Ascending aorta (tissue), 2 donors: Measurements from ENCODE around the gene PARD6G. TPM values are rescaled to one million over a fixed set of nuclear protein-coding genes. Genes with fewer than 3 reads are reported as not detected.
"Not testable (repeated sequence)": the region's sequence is repeated elsewhere in the genome, so short reads cannot be mapped to it uniquely, and the experiment has no call there.

Experiments
- DNase-seq, 2 donors: peaks; one replicate each; pipeline ENCODE4 v3.0.0-alpha.2; 2019; ENCODE audit warnings: low spot score in 2 of 2
- H3K27ac ChIP-seq, 2 donors: fragments of 200-600 bp; sonication (generic); one replicate each; pipeline ENCODE4 v1.5.1; 2016 to 2017; ENCODE audit warnings: mild to moderate bottlenecking in 1 of 2
- H3K27me3 ChIP-seq: fragments of 200-600 bp; sonication (generic); one replicate; pipeline ENCODE4 v1.5.1; 2017
- H3K36me3 ChIP-seq, 2 donors: fragments of 200-600 bp; sonication (generic); one replicate each; pipeline ENCODE4 v1.5.1; 2016
- H3K4me1 ChIP-seq, 2 donors: fragments of 200-600 bp; sonication (generic); one replicate each; pipeline ENCODE4 v1.5.1; 2016 to 2017; ENCODE audit warnings: mild to moderate bottlenecking in 1 of 2
- H3K4me3 ChIP-seq, 2 donors: fragments of 200-600 bp; sonication (generic); one replicate each; pipeline ENCODE4 v1.5.1; 2016 to 2017; ENCODE audit warnings: mild to moderate bottlenecking in 1 of 2
- H3K9me3 ChIP-seq, 2 donors: fragments of 200-600 bp; sonication (generic); one replicate each; pipeline ENCODE4 v1.5.1; 2016
- intact Hi-C: fragments of 100-400 bp; cut with DNase I; formaldehyde crosslinking; loops from one replicate; pipeline ENCODE4 v1.15.1; 2023
- total RNA-seq: library from RNA; depleted of rRNA; stranded (reverse); fragments of >200 nt; gene quantifications from one replicate; pipeline ENCODE4 v1.1.0, GENCODE V29; 2016
- TF ChIP-seq, protein P1 (sequence below), 3 experiments: fragments of 200-600 bp in 2 of 3; fragments of 450-650 bp in 1 of 3; sonication (generic) in 2 of 3; IDR thresholded peaks; one replicate each; pipeline ENCODE4 v1.5.1; 2016 to 2019; ENCODE audit warnings: antibody characterized with exemption in 3 of 3, mild to moderate bottlenecking in 1 of 3, moderate library complexity in 1 of 3

Gene PARD6G
- total RNA-seq: 7.9 TPM

DNA sequence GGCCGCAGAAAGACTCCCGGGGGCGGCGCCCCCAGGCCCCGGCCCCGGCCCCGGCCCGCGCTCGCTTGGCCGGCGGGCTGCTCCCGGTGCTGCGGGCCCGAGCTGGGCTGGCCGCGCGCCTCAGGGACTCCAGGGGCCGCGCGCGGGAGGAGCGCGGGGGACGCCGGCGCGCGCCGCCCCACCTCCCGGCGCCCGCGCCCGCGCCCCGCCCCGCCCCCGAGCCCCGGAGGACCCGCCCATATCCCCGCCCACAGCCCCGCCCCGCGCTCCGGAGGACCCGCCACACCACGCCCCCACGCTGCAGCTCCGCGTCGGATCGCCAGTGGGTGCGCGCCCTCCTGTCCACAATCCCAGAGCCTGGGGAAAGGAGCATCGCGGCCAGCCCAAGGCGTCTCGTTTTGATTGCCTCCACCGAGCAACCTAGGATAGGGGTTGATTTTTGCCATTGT lies at the start of gene PARD6G:
TSS of gene PARD6G (minus strand) at position 122 of the 449 bp plus-strand sequence. CDS start 166 bp downstream, outside the sequence.
- Histone ChIP-seq H3K27ac (no peak within 1 kb of the TSS), H3K27me3 (no peaks in the 10 kb centered on the region), H3K4me3 (peak within 1 kb of the TSS; percentile 57 to 86), H3K36me3 (no peaks in the 10 kb centered on the region), H3K9me3 (no peaks in the 10 kb centered on the region), H3K4me1 (peaks cover 0 to 12% of the 10 kb centered on the region in 2 donors)
- intact Hi-C loops: no loop called here
- TF ChIP-seq, protein P1, sequence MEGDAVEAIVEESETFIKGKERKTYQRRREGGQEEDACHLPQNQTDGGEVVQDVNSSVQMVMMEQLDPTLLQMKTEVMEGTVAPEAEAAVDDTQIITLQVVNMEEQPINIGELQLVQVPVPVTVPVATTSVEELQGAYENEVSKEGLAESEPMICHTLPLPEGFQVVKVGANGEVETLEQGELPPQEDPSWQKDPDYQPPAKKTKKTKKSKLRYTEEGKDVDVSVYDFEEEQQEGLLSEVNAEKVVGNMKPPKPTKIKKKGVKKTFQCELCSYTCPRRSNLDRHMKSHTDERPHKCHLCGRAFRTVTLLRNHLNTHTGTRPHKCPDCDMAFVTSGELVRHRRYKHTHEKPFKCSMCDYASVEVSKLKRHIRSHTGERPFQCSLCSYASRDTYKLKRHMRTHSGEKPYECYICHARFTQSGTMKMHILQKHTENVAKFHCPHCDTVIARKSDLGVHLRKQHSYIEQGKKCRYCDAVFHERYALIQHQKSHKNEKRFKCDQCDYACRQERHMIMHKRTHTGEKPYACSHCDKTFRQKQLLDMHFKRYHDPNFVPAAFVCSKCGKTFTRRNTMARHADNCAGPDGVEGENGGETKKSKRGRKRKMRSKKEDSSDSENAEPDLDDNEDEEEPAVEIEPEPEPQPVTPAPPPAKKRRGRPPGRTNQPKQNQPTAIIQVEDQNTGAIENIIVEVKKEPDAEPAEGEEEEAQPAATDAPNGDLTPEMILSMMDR (IDR thresholded peaks at IDR 0.05): peak in 2 of 3 experiments; percentile 32 to 36
- peak in 1 of 2 donors; percentile 87 for DNase-seq

DNA sequence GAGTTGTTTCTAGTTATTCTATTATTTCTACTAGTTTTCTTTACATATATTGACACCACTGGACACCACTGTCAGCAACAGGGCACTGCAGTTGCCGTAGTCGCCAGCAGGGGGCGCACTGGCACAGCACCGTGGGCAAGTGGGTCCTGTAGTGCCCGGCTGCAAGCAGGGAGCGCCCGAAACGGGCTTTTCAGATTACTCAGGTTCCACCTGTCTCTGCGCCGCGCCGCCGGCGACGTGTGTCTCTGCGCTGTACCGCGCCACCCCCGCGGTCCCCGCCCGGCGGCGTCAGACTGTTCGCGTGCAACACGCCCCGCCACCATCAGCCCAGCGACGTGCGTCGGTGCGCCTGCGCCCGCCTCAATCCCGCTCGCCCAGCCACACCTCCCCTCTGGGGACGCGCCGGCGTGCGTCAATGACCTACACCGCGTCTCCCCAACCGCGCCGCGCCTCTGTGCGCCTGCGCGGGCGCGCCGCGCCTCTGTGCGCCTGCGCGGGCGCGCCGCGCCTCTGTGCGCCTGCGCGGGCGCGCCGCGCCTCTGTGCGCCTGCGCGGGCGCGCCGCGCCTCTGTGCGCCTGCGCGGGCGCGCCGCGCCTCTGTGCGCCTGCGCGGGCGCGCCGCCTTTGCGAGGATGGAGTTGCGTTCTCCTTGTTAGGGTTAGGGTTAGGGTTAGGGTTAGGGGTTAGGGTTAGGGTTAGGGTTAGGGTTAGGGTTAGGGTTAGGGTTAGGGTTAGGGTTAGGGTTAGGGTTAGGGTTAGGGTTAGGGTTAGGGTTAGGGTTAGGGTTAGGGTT lies 15.1 kb upstream of the PARD6G start:
- H3K4me3 ChIP-seq, intact Hi-C loops, H3K36me3 ChIP-seq, H3K27ac ChIP-seq, H3K9me3 ChIP-seq, H3K4me1 ChIP-seq, H3K27me3 ChIP-seq: not testable (repeated sequence)
- TF ChIP-seq, protein P1 (IDR thresholded peaks at IDR 0.05): peak; percentile 34 to 61 (median 50)
- peak in 1 of 2 donors; percentile 75 for DNase-seq

DNA sequence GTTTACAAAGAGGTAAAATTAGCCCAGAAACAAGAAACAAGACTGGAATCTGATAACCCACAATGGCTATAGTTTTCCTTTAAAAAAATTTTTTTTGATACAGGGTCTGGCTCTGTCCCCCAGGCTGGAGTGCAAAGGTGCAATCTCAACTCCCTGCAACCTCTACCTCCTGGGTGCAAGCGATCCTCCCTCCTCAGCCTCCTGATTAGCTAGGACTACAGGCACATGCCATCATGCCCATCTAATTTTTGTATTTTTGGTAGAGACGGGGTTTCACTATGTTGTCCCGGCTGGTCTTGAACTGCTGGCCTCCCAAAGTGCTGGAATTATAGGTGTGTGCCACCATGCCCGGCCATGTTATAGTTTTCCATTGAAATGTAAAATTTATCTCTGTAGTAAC lies 12.3 kb upstream of the PARD6G start:
- no peaks in the 10 kb centered on the region for H3K9me3 ChIP-seq
- no peaks in the 10 kb centered on the region for H3K36me3 ChIP-seq
- no peak overlapping the region for H3K27ac ChIP-seq
- no peak for DNase-seq
- TF ChIP-seq, protein P1 (IDR thresholded peaks at IDR 0.05): no peak
- intact Hi-C loops: no loop called here
- H3K4me1 ChIP-seq: no peaks in the 10 kb centered on the region
- no peak overlapping the region for H3K4me3 ChIP-seq
- H3K27me3 ChIP-seq: no peaks in the 10 kb centered on the region

DNA sequence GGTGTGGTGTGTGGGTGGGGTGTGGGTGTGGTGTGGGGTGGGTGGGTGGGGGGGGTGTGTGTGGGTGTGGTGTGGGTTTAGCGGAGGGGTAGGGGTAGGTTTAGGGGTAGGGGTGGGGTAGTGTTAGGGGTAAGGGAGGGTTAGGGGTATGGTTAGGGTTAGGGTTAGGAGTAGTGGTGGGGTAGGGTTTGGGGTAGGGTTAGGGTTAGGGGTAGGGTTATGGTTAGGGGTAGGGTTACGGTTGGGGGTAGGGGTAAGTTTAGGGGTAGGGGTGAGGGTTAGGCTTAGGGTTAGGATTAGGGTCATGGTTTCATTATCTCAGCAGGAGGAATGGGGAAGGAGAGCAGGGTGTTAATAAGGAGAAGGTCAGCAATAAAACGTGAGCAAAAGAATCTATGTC lies 11.3 kb upstream of the PARD6G start:
- TF ChIP-seq, protein P1 (IDR thresholded peaks at IDR 0.05): no peak
- H3K9me3 ChIP-seq: no peaks in the 10 kb centered on the region
- no peak overlapping the region for H3K4me3 ChIP-seq
- H3K36me3 ChIP-seq: no peaks in the 10 kb centered on the region
- no peak overlapping the region for H3K27ac ChIP-seq
- H3K27me3 ChIP-seq: no peaks in the 10 kb centered on the region
- DNase-seq: no peak
- intact Hi-C loops: no loop called here
- no peaks in the 10 kb centered on the region for H3K4me1 ChIP-seq

- intact Hi-C loops, H3K36me3 ChIP-seq, H3K4me3 ChIP-seq, H3K27me3 ChIP-seq, H3K4me1 ChIP-seq, H3K27ac ChIP-seq, H3K9me3 ChIP-seq: not testable (repeated sequence)
- TF ChIP-seq, protein P1 (IDR thresholded peaks at IDR 0.05): peak; percentile 66 to 83 (median 78)
- DNase-seq: peak in 1 of 2 donors; percentile 81
These were observed 10.5 kb upstream of the PARD6G start for GRCh38 chr18:80257579-80258543.
